GM23248 (cell line): ENCODE results near the gene PPIP5K2. TPM values are rescaled to one million over a fixed set of nuclear protein-coding genes. Genes with fewer than 3 reads are reported as not detected.
"Not testable (repeated sequence)": the region's sequence is repeated elsewhere in the genome, so short reads cannot be mapped to it uniquely, and the experiment has no call there.

ENCODE experiments used
- DNase-seq: peaks from one replicate; pipeline ENCODE4 v3.0.0-alpha.2; 2015
- H2AFZ ChIP-seq: fragments of 200-600 bp; sonication (generic); 2 replicates; pipeline ENCODE4 v1.6.1; 2016; ENCODE audit warnings: antibody characterized with exemption
- H3F3A ChIP-seq: fragments of 200-600 bp; sonication (generic); 2 replicates; pipeline ENCODE4 v1.6.1; 2016; ENCODE audit warnings: mild to moderate bottlenecking, antibody characterized with exemption, mixed run types; ENCODE audit not compliant: insufficient read depth
- H3K27ac ChIP-seq: fragments of 200-600 bp; sonication (generic); 2 replicates; pipeline ENCODE4 v1.5.1; 2016; ENCODE audit warnings: mild to moderate bottlenecking
- H3K27me3 ChIP-seq: fragments of 200-600 bp; sonication (generic); replicated peaks from 2 replicates; pipeline ENCODE4 v1.6.1; 2016; ENCODE audit warnings: mild to moderate bottlenecking; ENCODE audit not compliant: insufficient read depth
- H3K36me3 ChIP-seq: fragments of 200-600 bp; sonication (generic); 2 replicates; pipeline ENCODE4 v1.6.1; 2016; ENCODE audit warnings: low read depth, mild to moderate bottlenecking
- H3K4me1 ChIP-seq: fragments of 200-600 bp; sonication (generic); 2 replicates; pipeline ENCODE4 v1.6.1; 2016; ENCODE audit warnings: mild to moderate bottlenecking; ENCODE audit not compliant: insufficient read depth
- H3K4me2 ChIP-seq: fragments of 200-600 bp; sonication (generic); one replicate; pipeline ENCODE4 v1.6.1; 2016; ENCODE audit warnings: mild to moderate bottlenecking; ENCODE audit not compliant: unreplicated experiment
- H3K4me3 ChIP-seq: fragments of 200-600 bp; sonication (generic); 2 replicates; pipeline ENCODE4 v1.5.1; 2016; ENCODE audit warnings: mild to moderate bottlenecking
- H3K79me2 ChIP-seq: fragments of 200-600 bp; sonication (generic); 2 replicates; pipeline ENCODE4 v1.6.1; 2016; ENCODE audit warnings: mild to moderate bottlenecking; ENCODE audit not compliant: insufficient read depth
- H3K9ac ChIP-seq: fragments of 200-600 bp; sonication (generic); 2 replicates; pipeline ENCODE4 v1.6.1; 2016; ENCODE audit warnings: mild to moderate bottlenecking
- H3K9me2 ChIP-seq: fragments of 200-600 bp; sonication (generic); 2 replicates; pipeline ENCODE4 v1.6.1; 2016; ENCODE audit warnings: mixed run types, mild to moderate bottlenecking, moderate library complexity; ENCODE audit not compliant: insufficient read depth
- H3K9me3 ChIP-seq: fragments of 200-600 bp; sonication (generic); one replicate; pipeline ENCODE4 v1.6.1; 2017; ENCODE audit warnings: low read depth
- H4K20me1 ChIP-seq: fragments of 200-600 bp; sonication (generic); 2 replicates; pipeline ENCODE4 v1.6.0; 2016; ENCODE audit not compliant: insufficient read depth
- EZH2 ChIP-seq: fragments of 200-600 bp; sonication (generic); IDR thresholded peaks from 2 replicates; pipeline ENCODE4 v1.6.1; 2018; ENCODE audit warnings: antibody characterized with exemption, mild to moderate bottlenecking; ENCODE audit not compliant: insufficient read depth, poor library complexity, severe bottlenecking
- EZH2phosphoT487 ChIP-seq: fragments of 200-600 bp; sonication (generic); IDR thresholded peaks from 2 replicates; pipeline ENCODE4 v1.6.1; 2018; ENCODE audit warnings: antibody characterized with exemption, moderate library complexity, mild to moderate bottlenecking, low read depth; ENCODE audit not compliant: insufficient read depth
- WGBS, 2 experiments: methylation state at CpG; one replicate each; pipeline ENCODE4 v1.1.6; 2015 to 2017; ENCODE audit warnings: low lambda C conversion rate in 2 of 2, low coverage in 1 of 2; ENCODE audit errors: missing lambda C conversion rate in 2 of 2; 5-methylcytosine and 5-hydroxymethylcytosine counted together
- in situ Hi-C: fragments of 300-500 bp; cut with MboI; formaldehyde crosslinking; loops from 2 replicates; pipeline ENCODE4 v1.15.0; 2020
- polyA plus RNA-seq: library from polyadenylated mRNA; unstranded; fragments of >200 nt; fragmentation: Nextera tagmentation; extraction: Ambion mirVana; gene quantifications from 2 replicates; pipeline ENCODE4 v1.2.1, GENCODE V29; 2016
- total RNA-seq: library from RNA; depleted of rRNA; stranded (reverse); fragments of >200 nt; shearing (Covaris generic); gene quantifications from 2 replicates; pipeline ENCODE4 v1.2.3, GENCODE V29; 2014

Gene PPIP5K2
- total and polyA plus RNA-seq, 2 experiments from 2014 or later: 47.5 to 65.6 TPM

- Histone ChIP-seq H3F3A (no peaks in the 10 kb centered on the region), H3K4me2 (no peak overlapping the region), H3K79me2 (no peaks in the 10 kb centered on the region), H3K9ac (no peak overlapping the region), H3K27ac (no peak overlapping the region), H3K9me2 (no peaks in the 10 kb centered on the region), H3K9me3 (no peaks in the 10 kb centered on the region), H3K36me3 (no peaks in the 10 kb centered on the region), H2AFZ (no peak overlapping the region), H3K27me3 (no peaks in the 10 kb centered on the region), H3K4me3 (no peak overlapping the region), H3K4me1 (0 out of 2 replicates have a peak, but pooled peaks cover 5% of the 10 kb centered on the region), H4K20me1 (no peaks in the 10 kb centered on the region)
- TF ChIP-seq EZH2phosphoT487 (no peak), EZH2 (no peak)
- no peak for DNase-seq
- in situ Hi-C loops: no loop called here
Measured at GRCh38 chr5:103217101-103217500, 97.0 kb downstream of the PPIP5K2 start.

DNA sequence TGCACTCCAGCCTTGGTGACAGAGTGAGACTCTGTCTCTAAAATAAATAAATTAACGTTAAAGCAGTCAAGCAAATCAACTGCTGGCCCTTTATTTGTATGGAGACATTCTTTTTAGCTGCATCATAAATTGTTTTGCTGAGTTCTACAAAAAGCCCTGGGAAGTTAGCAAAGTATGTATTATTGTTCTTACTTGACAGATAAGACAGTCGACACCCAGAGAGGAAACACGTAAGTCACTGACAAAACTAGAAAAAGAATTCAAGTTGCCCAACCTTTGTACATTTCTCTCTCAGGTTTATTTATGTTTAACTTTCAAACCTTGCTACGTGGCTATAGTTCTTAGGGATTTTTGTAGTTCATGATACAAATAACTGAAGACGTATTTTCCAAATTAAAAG, 98.1 kb downstream of the PPIP5K2 start:
- H3K4me1 ChIP-seq: 0 out of 2 replicates have a peak, but pooled peaks cover 5% of the 10 kb centered on the region
- WGBS, 2 experiments: 84 to 89% methylated on average over 5 of the region's 5 CpGs
- no peak overlapping the region for H3K9ac ChIP-seq
- H3K27ac ChIP-seq: no peak overlapping the region
- no peaks in the 10 kb centered on the region for H3K9me2 ChIP-seq
- TF ChIP-seq EZH2phosphoT487 (no peak), EZH2 (no peak)
- no peaks in the 10 kb centered on the region for H3K9me3 ChIP-seq
- peak; percentile 28 for DNase-seq
- no peaks in the 10 kb centered on the region for H3K27me3 ChIP-seq
- H3K4me3 ChIP-seq: no peak overlapping the region
- H3F3A ChIP-seq: no peaks in the 10 kb centered on the region
- H2AFZ ChIP-seq: no peak overlapping the region
- no peaks in the 10 kb centered on the region for H3K79me2 ChIP-seq
- no peak overlapping the region for H3K4me2 ChIP-seq
- in situ Hi-C loops: no loop called here
- no peaks in the 10 kb centered on the region for H4K20me1 ChIP-seq
- no peaks in the 10 kb centered on the region for H3K36me3 ChIP-seq

DNA sequence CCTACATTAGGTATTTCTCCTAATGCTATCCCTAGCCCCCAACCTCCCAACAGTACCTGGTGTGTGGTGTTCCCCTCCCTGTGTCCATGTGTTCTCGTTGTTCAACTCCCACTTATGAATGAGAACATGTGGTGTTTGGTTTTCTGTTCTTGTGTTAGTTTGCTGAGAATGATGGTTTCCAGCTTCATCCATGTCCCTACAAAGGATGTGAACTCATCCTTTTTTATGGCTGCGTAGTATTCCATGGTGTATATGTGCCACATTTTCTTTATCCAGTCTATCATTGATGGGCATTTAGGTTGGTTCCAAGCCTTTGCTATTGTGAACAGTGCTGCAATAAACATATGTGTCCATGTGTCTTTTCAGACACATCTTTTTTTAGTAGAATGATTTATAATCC, 99.0 kb downstream of the PPIP5K2 start:
- H3K36me3 ChIP-seq, H3K9me3 ChIP-seq, H3K27me3 ChIP-seq, H3K4me3 ChIP-seq, in situ Hi-C loops, H4K20me1 ChIP-seq, H2AFZ ChIP-seq, H3K4me2 ChIP-seq, H3F3A ChIP-seq, DNase-seq, H3K9me2 ChIP-seq, H3K4me1 ChIP-seq, H3K9ac ChIP-seq, H3K79me2 ChIP-seq, H3K27ac ChIP-seq: not testable (repeated sequence)
- WGBS, 2 experiments: 95 to 96% methylated on average over 2 of the region's 2 CpGs

GRCh38 chr5:103223031-103223955, 103.2 kb downstream of the PPIP5K2 start:
- no peaks in the 10 kb centered on the region for H4K20me1 ChIP-seq
- TF ChIP-seq EZH2phosphoT487: no peak
- no peak for TF ChIP-seq EZH2
- DNase-seq: no peak
- H3K4me1 ChIP-seq: no peaks in the 10 kb centered on the region
- 0 out of 2 replicates have a peak, but pooled peaks cover 8% of the 10 kb centered on the region for H3F3A ChIP-seq
- H3K4me3 ChIP-seq: no peak overlapping the region
- H3K27ac ChIP-seq: no peak overlapping the region
- no peak overlapping the region for H3K9ac ChIP-seq
- WGBS, 2 experiments: 88 to 92% methylated on average over 28 of the region's 28 CpGs
- no peaks in the 10 kb centered on the region for H3K27me3 ChIP-seq
- H3K4me2 ChIP-seq: no peak overlapping the region
- H2AFZ ChIP-seq: no peak overlapping the region
- in situ Hi-C loops: no loop called here
- no peaks in the 10 kb centered on the region for H3K9me2 ChIP-seq
- no peaks in the 10 kb centered on the region for H3K9me3 ChIP-seq
- no peaks in the 10 kb centered on the region for H3K36me3 ChIP-seq
- no peaks in the 10 kb centered on the region for H3K79me2 ChIP-seq
